ENCODE data around the gene RAPGEFL1. TPM values are rescaled to one million over a fixed set of nuclear protein-coding genes. Genes with fewer than 3 reads are reported as not detected.

The RAPGEFL1 gene, protein sequence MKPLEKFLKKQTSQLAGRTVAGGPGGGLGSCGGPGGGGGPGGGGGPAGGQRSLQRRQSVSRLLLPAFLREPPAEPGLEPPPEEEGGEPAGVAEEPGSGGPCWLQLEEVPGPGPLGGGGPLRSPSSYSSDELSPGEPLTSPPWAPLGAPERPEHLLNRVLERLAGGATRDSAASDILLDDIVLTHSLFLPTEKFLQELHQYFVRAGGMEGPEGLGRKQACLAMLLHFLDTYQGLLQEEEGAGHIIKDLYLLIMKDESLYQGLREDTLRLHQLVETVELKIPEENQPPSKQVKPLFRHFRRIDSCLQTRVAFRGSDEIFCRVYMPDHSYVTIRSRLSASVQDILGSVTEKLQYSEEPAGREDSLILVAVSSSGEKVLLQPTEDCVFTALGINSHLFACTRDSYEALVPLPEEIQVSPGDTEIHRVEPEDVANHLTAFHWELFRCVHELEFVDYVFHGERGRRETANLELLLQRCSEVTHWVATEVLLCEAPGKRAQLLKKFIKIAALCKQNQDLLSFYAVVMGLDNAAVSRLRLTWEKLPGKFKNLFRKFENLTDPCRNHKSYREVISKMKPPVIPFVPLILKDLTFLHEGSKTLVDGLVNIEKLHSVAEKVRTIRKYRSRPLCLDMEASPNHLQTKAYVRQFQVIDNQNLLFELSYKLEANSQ
- total RNA-seq (2021) (14.0 and 14.9 TPM in 2 replicates), Bru-seq, nascent RNA (percentile 46 among the genes with signal in this experiment), BruChase-seq, experiment 1, labeled RNA remaining after a 2-hour chase (percentile 55 among the genes with signal in this experiment), BruChase-seq, experiment 2, labeled RNA remaining after a 6-hour chase (percentile 65 among the genes with signal in this experiment)
- long read RNA-seq, partial matches to known transcripts = 2 of 3 reads
- long read RNA-seq, other reads (novel, unspliced or antisense) = 1 of 3 reads

DNA sequence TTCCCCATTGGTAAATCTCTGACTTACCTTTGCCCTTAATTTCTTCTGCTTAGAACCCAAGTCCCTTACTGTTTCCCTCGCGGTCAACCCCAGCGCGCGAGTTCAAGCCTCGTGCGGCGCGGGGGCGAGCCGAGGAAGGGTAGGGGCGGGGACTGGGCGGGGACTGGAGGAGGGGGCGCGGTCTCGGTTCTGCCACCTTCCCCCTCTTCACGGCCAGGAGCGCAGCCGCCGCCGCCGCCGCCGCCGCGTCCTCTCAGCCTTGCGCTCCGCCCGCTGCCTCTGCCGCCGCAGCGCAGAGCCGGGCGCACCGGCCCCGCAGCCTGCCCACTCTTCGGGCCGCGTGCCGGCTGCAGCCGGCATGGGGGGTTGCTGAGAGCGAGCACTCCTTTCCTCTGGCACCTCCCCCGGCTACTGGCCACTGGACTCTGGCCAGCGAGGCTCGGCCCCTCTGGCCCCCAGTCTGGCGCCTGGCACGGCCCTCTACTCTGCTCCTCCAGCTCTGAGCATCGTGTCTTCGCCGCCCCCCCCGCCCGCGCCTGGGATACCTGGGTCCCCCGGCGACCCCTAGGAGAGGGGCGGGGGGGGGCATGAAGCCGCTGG is at the start of gene RAPGEFL1:
Gene RAPGEFL1, plus strand, starts transcription at position 196 of the 600 bp plus-strand sequence. Its CDS starts 392 bp downstream, at position 588.
- peak; percentile 41 to 64 for DNase-seq
- Histone ChIP-seq H3K36me3 (ENCODE audit: low read depth) (no peaks in the 10 kb centered on the region), H3K9me3 (ENCODE audit: insufficient read depth, low read depth) (no peaks in the 10 kb centered on the region), H3F3A (ENCODE audit: insufficient read depth, low read depth) (peaks cover 56% of the 10 kb centered on the region), H3K79me2 (ENCODE audit: low read depth) (0 out of 2 replicates have a peak, but pooled peaks cover 4% of the 10 kb centered on the region), H2AFZ (peak within 1 kb of the TSS; percentile 82), H3K27me3 (ENCODE audit: insufficient read depth, low read depth) (no peaks in the 10 kb centered on the region), H3K4me2 (peak within 1 kb of the TSS; percentile 97), H3K9me2 (ENCODE audit: insufficient read depth) (no peaks in the 10 kb centered on the region), H3K4me1 (replicated peaks; ENCODE audit: insufficient read depth) (peaks cover 62% of the 10 kb centered on the region), H3K27ac (no peak within 1 kb of the TSS), H3K4me3 (peak within 1 kb of the TSS; percentile 81; the same call in 1 of the 2 replicates), H4K20me1 (ENCODE audit: insufficient read depth) (no peaks in the 10 kb centered on the region)
- ChIA-PET POLR2A (ENCODE audit: unreplicated experiment) (interaction anchor here (0.5 kb wide), 1 partner anchor 306 kb away, joined by 11 read pairs; no protein-coding TSS in a partner anchor), CTCF (interaction anchor here (0.6 kb wide), 1 partner anchor 65 kb away, joined by 3 read pairs; no protein-coding TSS in a partner anchor)
- TF ChIP-seq EZH2 (IDR thresholded peaks at IDR 0.05; ENCODE audit: low read depth) = no peak
- TF ChIP-seq, protein P1, sequence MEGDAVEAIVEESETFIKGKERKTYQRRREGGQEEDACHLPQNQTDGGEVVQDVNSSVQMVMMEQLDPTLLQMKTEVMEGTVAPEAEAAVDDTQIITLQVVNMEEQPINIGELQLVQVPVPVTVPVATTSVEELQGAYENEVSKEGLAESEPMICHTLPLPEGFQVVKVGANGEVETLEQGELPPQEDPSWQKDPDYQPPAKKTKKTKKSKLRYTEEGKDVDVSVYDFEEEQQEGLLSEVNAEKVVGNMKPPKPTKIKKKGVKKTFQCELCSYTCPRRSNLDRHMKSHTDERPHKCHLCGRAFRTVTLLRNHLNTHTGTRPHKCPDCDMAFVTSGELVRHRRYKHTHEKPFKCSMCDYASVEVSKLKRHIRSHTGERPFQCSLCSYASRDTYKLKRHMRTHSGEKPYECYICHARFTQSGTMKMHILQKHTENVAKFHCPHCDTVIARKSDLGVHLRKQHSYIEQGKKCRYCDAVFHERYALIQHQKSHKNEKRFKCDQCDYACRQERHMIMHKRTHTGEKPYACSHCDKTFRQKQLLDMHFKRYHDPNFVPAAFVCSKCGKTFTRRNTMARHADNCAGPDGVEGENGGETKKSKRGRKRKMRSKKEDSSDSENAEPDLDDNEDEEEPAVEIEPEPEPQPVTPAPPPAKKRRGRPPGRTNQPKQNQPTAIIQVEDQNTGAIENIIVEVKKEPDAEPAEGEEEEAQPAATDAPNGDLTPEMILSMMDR (conservative IDR thresholded peaks at IDR 0.05) = no peak
- BruUV-seq (replicated peaks) = no TSS peak
- intact Hi-C loops (cut with micrococcal nuclease; ENCODE audit: unreplicated experiment) = no loop called here

GRCh38 chr17:40129498-40129897 is 47.8 kb upstream of the RAPGEFL1 start:
- no TSS peak for BruUV-seq (replicated peaks)
- peaks cover 28% of the 10 kb centered on the region for H3F3A ChIP-seq (ENCODE audit: insufficient read depth, low read depth)
- intact Hi-C loops (cut with micrococcal nuclease; ENCODE audit: unreplicated experiment) = no loop called here
- peaks cover 65% of the 10 kb centered on the region for H3K36me3 ChIP-seq (ENCODE audit: low read depth)
- H3K79me2 ChIP-seq (ENCODE audit: low read depth) = peaks cover 25% of the 10 kb centered on the region
- peaks cover 9% of the 10 kb centered on the region for H3K4me1 ChIP-seq (replicated peaks; ENCODE audit: insufficient read depth)
- H2AFZ ChIP-seq = no peak overlapping the region
- ChIA-PET CTCF (interaction anchor here (0.6 kb wide), 1 partner anchor 20 kb away, joined by 7 read pairs; no protein-coding TSS in a partner anchor), POLR2A (ENCODE audit: unreplicated experiment) (interaction anchor here (0.6 kb wide), 1 partner anchor 30 kb away, joined by 4 read pairs; no protein-coding TSS in a partner anchor)
- no peak overlapping the region for H3K4me2 ChIP-seq
- no peaks in the 10 kb centered on the region for H3K9me2 ChIP-seq (ENCODE audit: insufficient read depth)
- no peak overlapping the region for H3K4me3 ChIP-seq
- H3K9me3 ChIP-seq (ENCODE audit: insufficient read depth, low read depth) = no peaks in the 10 kb centered on the region
- TF ChIP-seq, protein P1 (conservative IDR thresholded peaks at IDR 0.05) = no peak
- TF ChIP-seq EZH2 (IDR thresholded peaks at IDR 0.05; ENCODE audit: low read depth) = no peak
- peaks cover 11% of the 10 kb centered on the region; the same call in 1 of the 2 replicates for H4K20me1 ChIP-seq (ENCODE audit: insufficient read depth)
- no peak overlapping the region for H3K27ac ChIP-seq
- H3K27me3 ChIP-seq (ENCODE audit: insufficient read depth, low read depth) = no peaks in the 10 kb centered on the region
- DNase-seq = no peak
